Naive B cell (primary cell): ENCODE measurements around the gene SPC24. TPM values are rescaled to one million over a fixed set of nuclear protein-coding genes. Genes with fewer than 3 reads are reported as not detected.
"Not testable (repeated sequence)": the region's sequence is repeated elsewhere in the genome, so short reads cannot be mapped to it uniquely, and the experiment has no call there.

Experiments used
- ATAC-seq, 2 donors: fragments of 150-1000 bp; cut with Tn5 transposase; 2 replicates each; pipeline ENCODE4 v1.10.0; 2021; ENCODE audit warnings: low read depth in 2 of 2, mild to moderate bottlenecking in 2 of 2, moderate library complexity in 2 of 2
- DNase-seq: peaks from one replicate; pipeline ENCODE4 v3.0.0; 2022
- H3K27ac Mint-ChIP-seq, 6 donors: one replicate each; pipeline ENCODE4 v1.8.0; 2020 to 2022; ENCODE audit warnings: mild to moderate bottlenecking in 6 of 6, mixed read lengths in 6 of 6, moderate library complexity in 5 of 6, inconsistent platforms in 2 of 6
- H3K27me3 Mint-ChIP-seq, 3 donors: one replicate each; pipeline ENCODE4 v1.8.0; 2021 to 2022; ENCODE audit warnings: mixed read lengths in 3 of 3, mild to moderate bottlenecking in 1 of 3
- H3K36me3 Mint-ChIP-seq, 2 donors: one replicate each; pipeline ENCODE4 v1.8.0; 2020 to 2022; ENCODE audit warnings: mixed read lengths in 2 of 2, inconsistent platforms in 1 of 2, mild to moderate bottlenecking in 1 of 2
- H3K4me1 Mint-ChIP-seq, 3 donors: one replicate each; pipeline ENCODE4 v1.8.0; 2020 to 2022; ENCODE audit warnings: mixed read lengths in 3 of 3, inconsistent platforms in 1 of 3, mild to moderate bottlenecking in 1 of 3, moderate library complexity in 1 of 3
- H3K4me3 Mint-ChIP-seq, 8 donors: one replicate each; pipeline ENCODE4 v1.8.0; 2020 to 2022; ENCODE audit warnings: mild to moderate bottlenecking in 8 of 8, mixed read lengths in 8 of 8, moderate library complexity in 8 of 8, inconsistent platforms in 2 of 8
- H3K9me3 Mint-ChIP-seq, 7 donors: one replicate each; pipeline ENCODE4 v1.8.0; 2020 to 2022; ENCODE audit warnings: mixed read lengths in 7 of 7, mild to moderate bottlenecking in 5 of 7, inconsistent platforms in 2 of 7, moderate library complexity in 1 of 7
- polyA plus RNA-seq, 6 donors: library from polyadenylated mRNA; unstranded; fragments of 300-500 nt; fragmentation: Illumina TruSeq; gene quantifications; one replicate each; pipeline ENCODE4 v1.2.3, GENCODE V29; 2021; ENCODE audit warnings: low read depth in 6 of 6

SPC24 gene
- polyA plus RNA-seq, 6 donors from 2014 or later, result not detected

DNA sequence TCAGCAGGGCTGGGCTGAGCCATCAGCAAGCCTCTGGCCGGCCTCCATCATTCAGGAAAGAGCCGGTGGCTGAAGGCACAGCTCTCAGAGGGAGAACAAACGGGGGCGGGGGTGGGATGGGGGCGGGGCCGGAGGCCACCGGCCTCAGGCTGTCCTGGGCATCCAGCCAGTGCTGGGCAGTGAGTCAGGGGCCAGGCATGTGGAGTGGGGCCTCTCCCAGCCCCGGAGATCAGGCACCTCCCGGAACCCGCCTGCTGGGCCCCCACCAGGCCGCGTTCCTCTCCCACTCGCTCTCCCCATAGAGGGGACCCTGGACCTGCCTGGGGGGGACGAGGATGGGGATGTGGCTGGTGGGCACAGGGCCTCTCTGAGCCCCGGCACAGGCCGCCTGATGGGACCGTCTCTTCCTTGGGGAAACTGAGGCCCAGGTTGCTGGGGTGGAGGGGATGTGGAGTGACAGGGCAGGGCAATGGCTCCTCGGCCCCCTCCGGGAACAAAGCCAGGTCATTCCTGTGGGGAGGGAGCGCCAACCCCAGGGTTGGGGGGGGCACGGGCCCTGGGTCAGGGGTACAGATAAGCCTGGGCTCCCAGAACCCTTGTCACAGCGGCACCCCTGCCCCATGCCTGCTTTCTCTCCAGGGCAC lies 12.9 kb downstream of the SPC24 start:
- peaks cover 0 to 2% (median 0%) of the 10 kb centered on the region in 7 donors for H3K9me3 Mint-ChIP-seq
- no peak overlapping the region for H3K27ac Mint-ChIP-seq
- ATAC-seq, result no peak
- no peak for DNase-seq
- H3K4me1 Mint-ChIP-seq, result peaks cover 13 to 25% (median 21%) of the 10 kb centered on the region in 3 donors
- H3K4me3 Mint-ChIP-seq, result no peak overlapping the region
- peaks cover 0 to 5% of the 10 kb centered on the region in 2 donors for H3K36me3 Mint-ChIP-seq
- peaks cover 13 to 35% (median 20%) of the 10 kb centered on the region in 3 donors for H3K27me3 Mint-ChIP-seq

DNA sequence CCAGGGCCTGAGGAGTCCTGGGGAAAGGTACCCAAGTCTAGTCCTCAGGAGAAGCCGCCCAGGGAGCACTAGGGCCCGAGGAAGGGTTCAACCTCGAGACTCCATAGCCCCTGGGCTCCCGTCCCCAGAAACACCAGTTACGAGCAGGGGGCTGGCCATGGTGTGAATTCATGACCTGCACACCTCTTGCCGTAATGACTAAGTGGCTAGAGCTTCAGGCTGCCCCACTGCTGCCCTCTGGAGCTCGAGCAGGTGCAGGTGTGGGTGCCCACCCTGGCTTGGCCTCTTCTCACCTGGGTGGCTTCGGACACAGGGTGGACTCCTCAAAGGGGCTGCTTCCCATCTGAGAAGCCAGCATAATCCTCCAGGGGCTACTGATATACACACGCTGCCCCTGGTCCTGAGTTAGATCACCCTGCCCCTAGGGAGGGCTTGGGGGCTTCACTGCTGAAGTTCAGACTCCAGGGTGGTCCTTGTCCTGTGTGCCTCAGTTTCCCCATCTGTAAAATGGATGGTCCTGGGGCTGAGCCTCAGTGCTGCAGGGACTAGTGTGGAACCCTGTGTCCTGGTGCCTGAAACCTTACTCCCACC lies 13.6 kb downstream of the SPC24 start:
- Mint-ChIP-seq H3K9me3 (peaks cover 0 to 2% (median 0%) of the 10 kb centered on the region in 7 donors), H3K4me3 (no peak overlapping the region), H3K4me1 (peaks cover 13 to 27% (median 26%) of the 10 kb centered on the region in 3 donors), H3K27ac (peak overlapping the region in 1 of 6 donors; percentile 12), H3K36me3 (peaks cover 0 to 5% of the 10 kb centered on the region in 2 donors), H3K27me3 (peaks cover 16 to 40% (median 22%) of the 10 kb centered on the region in 3 donors)
- DNase-seq, result no peak
- ATAC-seq, result no peak

DNA sequence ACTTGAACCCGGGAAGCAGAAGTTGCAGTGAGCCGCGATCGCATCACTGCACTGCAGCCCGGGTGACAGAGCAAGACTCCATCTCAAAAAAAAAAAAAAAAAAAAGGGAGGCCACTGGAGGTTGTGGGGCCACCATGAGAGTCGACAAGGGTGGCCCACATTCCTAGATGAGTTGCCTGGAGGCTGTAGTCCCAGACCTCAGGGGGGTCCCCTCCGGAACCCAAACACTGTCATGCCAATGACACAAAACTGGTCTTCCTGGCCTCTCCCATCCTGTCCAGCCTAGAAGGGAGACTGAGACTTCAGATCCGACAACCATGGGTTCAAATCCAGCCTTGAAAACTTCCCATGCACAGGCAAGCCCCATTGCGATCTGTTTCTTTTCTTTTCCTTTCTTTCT lies 14.7 kb downstream of the SPC24 start:
- peaks cover 13 to 27% (median 26%) of the 10 kb centered on the region in 3 donors for H3K4me1 Mint-ChIP-seq

DNA sequence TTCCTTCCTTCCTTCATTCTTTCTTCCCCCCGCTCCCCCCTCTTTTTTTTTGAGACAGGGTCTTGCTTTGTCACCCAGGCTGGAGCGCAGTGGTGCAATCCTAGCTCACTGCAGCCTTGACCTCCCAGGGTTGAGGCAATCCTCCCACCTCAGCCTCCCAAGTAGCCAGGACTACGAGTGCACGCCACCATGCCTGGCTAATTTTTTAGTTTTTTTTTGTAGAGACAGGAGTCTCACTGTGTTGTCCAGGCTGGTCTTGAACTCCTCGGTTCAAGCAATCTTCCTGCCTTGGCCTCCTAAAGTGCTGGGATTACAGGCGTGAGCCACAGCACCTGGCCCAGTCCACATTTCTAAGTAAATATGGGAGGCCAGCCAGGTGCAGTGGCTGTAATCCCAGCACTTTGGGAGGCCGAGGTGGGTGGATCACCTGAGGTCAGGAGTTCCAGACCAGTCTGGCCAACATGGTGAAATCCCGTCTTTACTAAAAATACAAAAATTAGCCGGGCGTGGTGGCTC lies 15.5 kb downstream of the SPC24 start:
- H3K4me3 Mint-ChIP-seq, result peak overlapping the region in 1 of 8 donors; percentile 76
- peaks cover 13 to 27% (median 26%) of the 10 kb centered on the region in 3 donors for H3K4me1 Mint-ChIP-seq
- not testable (repeated sequence) for H3K9me3 Mint-ChIP-seq, DNase-seq, ATAC-seq, H3K27ac Mint-ChIP-seq, H3K36me3 Mint-ChIP-seq
- peaks cover 20 to 51% (median 28%) of the 10 kb centered on the region in 3 donors for H3K27me3 Mint-ChIP-seq

More for the DNA sequence above, 14.7 kb downstream of the SPC24 start:
- H3K27ac Mint-ChIP-seq, result no peak overlapping the region
- DNase-seq, result no peak
- H3K4me3 Mint-ChIP-seq, result no peak overlapping the region
- ATAC-seq, result no peak
- peaks cover 0 to 5% of the 10 kb centered on the region in 2 donors for H3K36me3 Mint-ChIP-seq
- H3K27me3 Mint-ChIP-seq, result peaks cover 19 to 51% (median 28%) of the 10 kb centered on the region in 3 donors
- H3K9me3 Mint-ChIP-seq, result peaks cover 0 to 2% (median 0%) of the 10 kb centered on the region in 7 donors

DNA sequence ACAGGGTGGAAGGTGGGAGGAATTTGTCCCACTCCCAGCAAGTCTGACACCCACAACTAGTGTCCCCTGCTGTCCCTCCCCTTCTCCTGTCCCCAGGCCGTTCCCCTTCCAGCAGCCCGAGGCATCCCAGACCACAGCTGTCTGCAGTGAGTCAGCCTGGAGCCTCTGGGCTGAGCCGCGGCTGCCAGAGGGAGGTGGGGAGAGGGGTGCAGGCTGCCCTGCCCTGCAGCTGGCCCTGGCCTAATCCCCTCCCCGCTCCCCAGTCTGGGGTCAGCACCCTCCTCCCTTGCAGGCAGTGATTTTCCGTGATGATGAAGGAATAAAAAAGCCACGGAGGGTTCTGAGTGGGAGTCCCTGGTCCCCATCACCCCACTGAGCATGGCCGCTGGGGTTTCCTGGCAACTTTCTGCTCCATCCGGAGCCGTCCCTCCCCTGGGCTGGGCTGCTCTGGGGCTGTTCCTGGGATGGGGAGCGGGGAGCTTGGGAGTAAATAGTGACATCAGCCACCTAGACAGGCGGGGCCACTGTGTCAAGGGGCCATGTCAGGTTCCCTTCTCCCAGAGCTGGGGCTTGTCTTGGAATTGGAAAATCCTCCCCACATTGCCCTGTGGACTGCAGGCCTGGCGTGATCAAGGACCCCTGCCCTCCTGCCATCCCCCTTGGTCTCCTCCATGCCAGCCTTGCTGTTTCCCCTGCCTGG lies 16.8 kb downstream of the SPC24 start:
- DNase-seq (no peak), ATAC-seq (no peak)
- Mint-ChIP-seq H3K4me3 (peak overlapping the region in 1 of 8 donors; percentile 15), H3K4me1 (peaks cover 13 to 27% (median 26%) of the 10 kb centered on the region in 3 donors), H3K36me3 (peaks cover 0 to 5% of the 10 kb centered on the region in 2 donors), H3K27ac (no peak overlapping the region), H3K27me3 (peaks cover 20 to 51% (median 28%) of the 10 kb centered on the region in 3 donors), H3K9me3 (no peaks in the 10 kb centered on the region)

DNA sequence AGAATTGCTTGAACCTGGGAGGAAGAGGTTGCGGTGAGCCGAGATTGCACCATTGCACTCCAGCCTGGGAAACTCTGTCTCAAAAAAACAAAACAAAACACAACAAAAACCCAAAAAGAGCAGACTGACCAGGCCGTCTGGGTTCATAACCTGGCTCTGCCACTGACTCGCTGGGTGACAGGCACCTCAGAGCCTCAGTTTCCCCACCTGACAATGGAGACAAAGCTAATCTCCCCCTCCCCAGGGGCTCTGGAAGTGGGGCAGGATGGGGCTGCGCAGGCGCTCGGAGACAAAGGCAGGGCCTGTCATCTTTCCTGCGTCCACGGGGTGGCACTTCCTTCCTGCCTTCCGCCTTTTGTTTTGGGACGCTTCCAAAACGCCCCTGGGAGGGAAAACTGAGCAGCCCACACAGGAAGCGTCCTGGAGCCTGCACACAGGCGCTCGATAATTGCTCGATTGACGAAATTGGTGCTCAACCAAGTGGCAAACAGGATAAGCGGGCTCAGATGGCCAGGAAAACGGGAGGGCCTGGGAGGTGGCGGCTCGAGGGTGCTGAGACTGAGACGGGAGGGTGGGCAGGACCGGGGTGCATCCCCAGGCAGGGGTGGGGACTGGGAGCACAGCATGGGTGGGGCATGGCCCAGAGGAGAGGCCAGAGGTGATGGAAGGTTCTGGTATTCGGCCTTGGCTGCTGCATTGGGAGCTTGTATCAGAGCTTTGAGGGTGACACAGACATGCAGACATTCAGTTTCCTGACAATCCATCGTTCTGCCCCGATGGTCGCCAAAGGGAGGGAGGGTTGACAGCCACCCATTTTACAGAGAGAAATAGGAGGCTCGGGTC lies 17.8 kb downstream of the SPC24 start:
- Mint-ChIP-seq H3K4me3 (peak overlapping the region in 5 of 8 donors; percentile 33 to 70 (median 47)), H3K36me3 (peaks cover 0 to 5% of the 10 kb centered on the region in 2 donors), H3K4me1 (peaks cover 13 to 21% (median 21%) of the 10 kb centered on the region in 3 donors), H3K27ac (no peak overlapping the region), H3K9me3 (no peaks in the 10 kb centered on the region), H3K27me3 (peaks cover 20 to 45% (median 28%) of the 10 kb centered on the region in 3 donors)
- DNase-seq (no peak), ATAC-seq (peak; percentile 20 to 52)

DNA sequence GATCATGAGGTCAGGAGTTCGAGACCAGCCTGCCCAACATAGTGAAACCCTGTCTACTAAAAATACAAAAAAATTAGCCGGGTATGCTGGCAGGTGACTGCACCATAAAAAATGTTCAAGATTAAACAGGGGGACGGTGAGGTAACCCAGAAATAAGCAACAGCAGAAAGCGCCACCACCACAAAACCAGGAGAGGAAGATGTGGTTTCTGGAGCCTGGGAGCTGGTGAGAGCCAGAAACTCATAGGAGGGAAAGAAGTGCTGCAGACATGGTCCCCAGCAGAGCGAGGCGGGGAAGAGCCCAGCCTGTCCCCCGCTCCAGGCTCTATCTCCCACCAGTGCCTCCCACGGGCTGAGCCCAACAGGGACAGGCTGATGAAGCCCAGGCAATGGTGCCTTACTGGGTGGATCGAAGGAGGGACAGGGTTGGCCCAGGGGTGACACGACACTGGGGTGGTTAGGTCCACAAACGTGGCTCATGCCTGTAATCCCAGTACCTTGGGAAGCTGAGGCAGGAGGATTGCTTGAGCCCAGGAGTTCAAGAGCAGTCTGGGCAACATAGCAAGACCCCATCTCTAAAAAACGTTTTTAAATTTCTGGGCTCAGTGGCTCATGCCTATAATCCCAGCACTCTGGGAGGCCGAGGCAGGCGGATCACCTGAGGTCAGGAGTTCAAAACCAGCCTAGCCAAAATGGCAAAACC lies 19.0 kb downstream of the SPC24 start:
- ATAC-seq (no peak), DNase-seq (no peak)
- H3K36me3 Mint-ChIP-seq, result peaks cover 0 to 5% of the 10 kb centered on the region in 2 donors
- H3K9me3 Mint-ChIP-seq, result no peaks in the 10 kb centered on the region
- H3K4me3 Mint-ChIP-seq, result no peak overlapping the region
- H3K4me1 Mint-ChIP-seq, result peaks cover 13 to 21% (median 14%) of the 10 kb centered on the region in 3 donors
- peak overlapping the region in 2 of 6 donors; percentile 59 to 93 for H3K27ac Mint-ChIP-seq
- peaks cover 20 to 39% (median 28%) of the 10 kb centered on the region in 3 donors for H3K27me3 Mint-ChIP-seq

DNA sequence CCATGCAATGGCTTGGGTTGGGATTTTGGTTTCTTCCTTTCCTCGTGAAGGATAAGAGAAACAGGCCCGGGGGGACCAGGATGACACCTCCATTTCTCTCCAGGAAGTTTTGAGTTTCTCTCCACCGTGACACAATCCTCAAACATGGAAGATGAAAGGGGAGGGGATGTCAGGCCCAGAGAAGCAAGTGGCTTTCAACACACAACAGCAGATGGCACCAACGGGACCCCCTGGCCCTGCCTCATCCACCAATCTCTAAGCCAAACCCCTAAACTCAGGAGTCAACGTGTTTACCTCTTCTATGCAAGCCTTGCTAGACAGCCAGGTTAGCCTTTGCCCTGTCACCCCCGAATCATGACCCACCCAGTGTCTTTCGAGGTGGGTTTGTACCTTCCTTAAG lies 24.1 kb downstream of the SPC24 start:
- Mint-ChIP-seq H3K27ac (peak overlapping the region in 1 of 6 donors; percentile 26), H3K36me3 (no peaks in the 10 kb centered on the region)
- no peak for ATAC-seq

DNA sequence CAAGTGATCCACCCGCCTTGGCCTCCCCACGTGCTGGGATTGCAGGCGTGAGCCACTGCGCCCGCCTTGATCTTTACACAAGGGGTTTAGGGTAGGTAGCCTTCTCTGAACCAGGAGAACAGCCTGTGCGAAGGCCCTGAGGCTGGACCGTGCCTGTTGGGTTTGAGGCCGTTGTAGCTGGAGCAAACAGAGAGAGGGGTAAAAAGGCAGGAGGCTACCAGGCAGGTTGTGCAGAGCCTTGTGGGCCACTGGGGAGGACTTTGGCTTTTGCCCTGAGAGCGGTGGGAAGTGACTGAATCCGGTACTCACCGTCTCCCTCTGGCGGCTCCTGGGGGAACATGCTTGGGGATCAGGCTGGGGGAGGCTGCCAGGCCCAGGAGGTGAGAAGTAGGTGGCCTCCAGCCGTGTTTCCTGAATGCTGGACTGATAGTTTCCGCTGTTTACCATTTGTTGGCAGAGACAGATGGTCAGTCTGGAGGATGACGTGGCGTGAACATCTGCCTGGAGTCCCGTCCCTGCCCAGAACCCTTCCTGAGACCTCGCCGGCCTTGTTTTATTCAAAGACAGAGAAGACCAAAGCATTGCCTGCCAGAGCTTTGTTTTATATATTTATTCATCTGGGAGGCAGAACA lies 24.6 kb downstream of the SPC24 start:
- ATAC-seq (peak; percentile 90 to 92), DNase-seq (peak; percentile 78)
- Mint-ChIP-seq H3K27me3 (peaks cover 0 to 9% (median 9%) of the 10 kb centered on the region in 3 donors), H3K4me1 (peaks cover 6 to 9% (median 7%) of the 10 kb centered on the region in 3 donors), H3K9me3 (no peaks in the 10 kb centered on the region), H3K4me3 (no peak overlapping the region), H3K36me3 (no peaks in the 10 kb centered on the region), H3K27ac (peak overlapping the region in 1 of 6 donors; percentile 26)

More for the DNA sequence above, 24.1 kb downstream of the SPC24 start:
- peaks cover 4 to 9% (median 6%) of the 10 kb centered on the region in 3 donors for H3K4me1 Mint-ChIP-seq
- no peak overlapping the region for H3K4me3 Mint-ChIP-seq
- H3K9me3 Mint-ChIP-seq, result no peaks in the 10 kb centered on the region
- no peak for DNase-seq
- peaks cover 3 to 14% (median 8%) of the 10 kb centered on the region in 3 donors for H3K27me3 Mint-ChIP-seq

DNA sequence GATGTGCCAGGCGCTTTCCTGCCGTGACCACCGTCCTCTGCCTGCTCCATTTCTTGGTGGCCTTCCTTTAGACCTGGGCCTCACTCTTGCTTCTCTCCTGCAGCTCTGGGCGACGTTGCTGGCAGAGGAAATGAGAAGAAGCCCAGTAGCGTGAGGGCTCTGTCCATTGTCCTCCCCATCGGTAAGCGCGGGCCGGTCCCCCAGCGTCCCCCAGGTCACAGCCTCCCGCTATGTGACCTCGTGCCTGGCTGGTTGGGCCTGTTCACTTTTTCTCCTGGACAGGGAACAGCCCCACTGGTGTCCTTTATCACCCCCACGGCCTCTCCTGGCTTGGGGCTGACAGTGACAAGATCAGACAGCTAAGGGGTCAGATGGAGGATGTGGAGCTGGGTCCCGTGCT lies 27.7 kb downstream of the SPC24 start:
- Mint-ChIP-seq H3K27me3 (peaks cover 0 to 9% (median 8%) of the 10 kb centered on the region in 3 donors), H3K27ac (no peak overlapping the region), H3K9me3 (no peaks in the 10 kb centered on the region), H3K4me3 (no peak overlapping the region), H3K4me1 (peaks cover 6 to 9% (median 7%) of the 10 kb centered on the region in 3 donors), H3K36me3 (no peaks in the 10 kb centered on the region)
- ATAC-seq (no peak), DNase-seq (no peak)

DNA sequence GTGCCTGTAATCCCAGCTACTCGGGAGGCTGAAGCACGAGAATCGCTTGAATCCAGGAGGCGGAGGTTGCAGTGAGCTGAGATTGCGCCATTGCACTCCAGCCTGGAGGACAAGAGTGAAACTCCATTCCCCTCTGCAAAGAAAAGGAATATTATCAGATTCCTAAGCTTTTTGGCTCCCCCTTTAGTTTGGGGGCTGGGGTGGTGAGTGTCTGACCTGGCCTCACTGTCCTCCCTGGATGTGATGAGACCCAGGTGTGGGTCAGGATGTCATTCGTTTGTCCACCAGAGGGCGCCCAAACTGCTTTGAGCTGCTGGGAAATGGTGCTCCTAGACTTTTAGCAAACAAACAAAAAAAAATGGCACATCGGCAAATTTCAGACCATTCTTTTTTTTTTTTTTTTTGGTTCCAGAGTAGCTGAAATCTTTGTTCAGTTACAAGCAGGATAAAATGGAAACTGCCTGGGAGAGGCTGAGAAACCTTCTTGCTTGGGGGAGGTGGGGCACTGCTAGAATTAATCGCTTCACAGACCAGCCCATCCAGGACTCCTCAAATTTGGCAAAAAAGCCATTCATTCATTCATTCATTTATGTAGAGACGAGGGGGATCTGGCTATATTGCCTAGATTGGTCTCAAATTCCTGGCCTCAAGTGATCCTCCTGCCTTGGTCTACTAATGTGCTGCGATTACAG lies 29.4 kb downstream of the SPC24 start:
- peak; percentile 64 for DNase-seq
- no peak overlapping the region for H3K27ac Mint-ChIP-seq
- H3K9me3 Mint-ChIP-seq, result no peaks in the 10 kb centered on the region
- H3K27me3 Mint-ChIP-seq, result peaks cover 0 to 9% (median 9%) of the 10 kb centered on the region in 3 donors
- H3K4me1 Mint-ChIP-seq, result peaks cover 6% of the 10 kb centered on the region in 3 donors
- ATAC-seq, result peak; percentile 71 to 79
- no peaks in the 10 kb centered on the region for H3K36me3 Mint-ChIP-seq
- no peak overlapping the region for H3K4me3 Mint-ChIP-seq
